Measurements from ENCODE around the gene NSG1. TPM values are rescaled to one million over a fixed set of nuclear protein-coding genes. Genes with fewer than 3 reads are reported as not detected.

The NSG1 gene
- polyA plus RNA-seq, 1 of the 3 experiments (the other 2 are of a cell fraction): 11.4 TPM

- POLR2A ChIA-PET: interaction anchor here (1.4 kb wide), 1 partner anchor 50 kb away, joined by 9 read pairs; no protein-coding TSS in a partner anchor
- H3K4me2 ChIP-seq: no peak overlapping the region
- no peak overlapping the region for H2AFZ ChIP-seq (ENCODE audit: low read depth)
- TF ChIP-seq EP300 (IDR thresholded peaks at IDR 0.05; ENCODE audit: borderline replicate concordance in 1 of 2, low read depth in 1 of 2, low read length in 1 of 2): peak in 1 of 2 experiments; percentile 18; a peak in 1 of 4 replicates
- no peak for TF ChIP-seq RXRA (IDR thresholded peaks at IDR 0.05; ENCODE audit: borderline replicate concordance, low read depth)
- TF ChIP-seq TCF12 (IDR thresholded peaks at IDR 0.05): no peak
- no peak for TF ChIP-seq NFIC (IDR thresholded peaks at IDR 0.05; ENCODE audit: borderline replicate concordance)
- TF ChIP-seq CTCF (IDR thresholded peaks at IDR 0.05): no peak
- 0 out of 2 replicates have a peak, but pooled peaks have one; percentile 26 for TF ChIP-seq RCOR1 (IDR thresholded peaks at IDR 0.05; ENCODE audit: low read length)
- DNase-seq: peak; percentile 24
- peaks cover 9 to 42% of the 10 kb centered on the region in 2 experiments for H3K4me1 ChIP-seq (ENCODE audit: control insufficient read depth in 1 of 2, insufficient read depth in 2 of 2, low read depth in 1 of 2, low read length in 1 of 2)
- peak overlapping the region in 1 of 2 experiments; percentile 86; a peak in 3 of 4 replicates for H3K27ac ChIP-seq (ENCODE audit: low read depth in 2 of 2, low read length in 1 of 2)
- H3K79me2 ChIP-seq (ENCODE audit: insufficient read depth): no peaks in the 10 kb centered on the region
- no peaks in the 10 kb centered on the region for H3K9me2 ChIP-seq
- H4K20me1 ChIP-seq (ENCODE audit: insufficient read depth): no peaks in the 10 kb centered on the region
- no peak overlapping the region for H3K4me3 ChIP-seq (ENCODE audit: low read depth in 2 of 2, low read length in 1 of 2)
- H3K27me3 ChIP-seq (ENCODE audit: insufficient read depth): no peaks in the 10 kb centered on the region
- WGBS (ENCODE audit: low lambda C conversion rate): 75% methylated on average over 5 of the region's 7 CpGs
- H3K9me3 ChIP-seq: no peaks in the 10 kb centered on the region
- CTCF ChIA-PET: interaction anchor here (1.2 to 2.0 kb wide), 3 partner anchors 9 to 30 kb away, joined by 3 to 6 read pairs (median 4); no protein-coding TSS in a partner anchor
- H3K9ac ChIP-seq: no peak overlapping the region
- peaks cover 17% of the 10 kb centered on the region for H3F3A ChIP-seq (replicated peaks; ENCODE audit: insufficient read depth)
- peaks cover 25 to 29% of the 10 kb centered on the region in 2 experiments for H3K36me3 ChIP-seq (replicated peaks in 1 of 2; ENCODE audit: control insufficient read depth in 1 of 2, insufficient read depth in 2 of 2, low read length in 1 of 2)
These were observed 69.4 kb downstream of the NSG1 start for GRCh38 chr4:4456351-4456750.

- Histone ChIP-seq H3F3A (replicated peaks; ENCODE audit: insufficient read depth) (peaks cover 17% of the 10 kb centered on the region), H3K36me3 (replicated peaks in 1 of 2; ENCODE audit: control insufficient read depth in 1 of 2, insufficient read depth in 2 of 2, low read length in 1 of 2) (peaks cover 25 to 28% of the 10 kb centered on the region in 2 experiments), H3K4me1 (ENCODE audit: control insufficient read depth in 1 of 2, insufficient read depth in 2 of 2, low read depth in 1 of 2, low read length in 1 of 2) (peaks cover 9 to 48% of the 10 kb centered on the region in 2 experiments), H3K9ac (peak overlapping the region; percentile 64; the same call in 1 of the 2 replicates), H3K79me2 (ENCODE audit: insufficient read depth) (no peaks in the 10 kb centered on the region), H4K20me1 (ENCODE audit: insufficient read depth) (no peaks in the 10 kb centered on the region), H3K9me3 (no peaks in the 10 kb centered on the region), H3K4me3 (ENCODE audit: low read depth in 2 of 2, low read length in 1 of 2) (no peak overlapping the region), H3K27me3 (ENCODE audit: insufficient read depth) (no peaks in the 10 kb centered on the region), H3K9me2 (no peaks in the 10 kb centered on the region), H3K4me2 (no peak overlapping the region), H3K27ac (ENCODE audit: low read depth in 2 of 2, low read length in 1 of 2) (peak overlapping the region in 1 of 2 experiments; percentile 86; a peak in 2 of 4 replicates), H2AFZ (ENCODE audit: low read depth) (no peak overlapping the region)
- TF ChIP-seq EP300 (IDR thresholded peaks at IDR 0.05; ENCODE audit: borderline replicate concordance in 1 of 2, low read depth in 1 of 2, low read length in 1 of 2) (no peak), RFX5 (IDR thresholded peaks at IDR 0.05; ENCODE audit: low read length) (no peak), MAX (IDR thresholded peaks at IDR 0.05; ENCODE audit: low read depth) (no peak), FOSL2 (IDR thresholded peaks at IDR 0.05; ENCODE audit: borderline replicate concordance, low read depth) (no peak), SIN3A (IDR thresholded peaks at IDR 0.05; ENCODE audit: borderline replicate concordance, low read depth, low read length) (no peak), PBX3 (IDR thresholded peaks at IDR 0.05) (no peak)
- WGBS (ENCODE audit: low lambda C conversion rate): 100% methylated on average over 8 of the region's 8 CpGs
- DNase-seq: no peak
- CTCF ChIA-PET: interaction anchor here (0.9 to 2.0 kb wide), 3 partner anchors 24 to 30 kb away, joined by 3 to 4 read pairs (median 3); no protein-coding TSS in a partner anchor
- POLR2A ChIA-PET: no interaction called here
These were observed 70.1 kb downstream of the NSG1 start for GRCh38 chr4:4456816-4457578.
